Activated naive CD4-positive, alpha-beta T cell treated with anti-CD3 and anti-CD28 coated beads, Interleukin-2, amount 50 U/mL, for 72 hours (primary cell): ENCODE results near the gene PRMT5. TPM values are rescaled to one million over a fixed set of nuclear protein-coding genes. Genes with fewer than 3 reads are reported as not detected.

ENCODE experiments used
- ATAC-seq, 2 donors: fragments of 150-1000 bp; cut with Tn5 transposase; 2 replicates each; pipeline ENCODE4 v1.10.0; 2021; ENCODE audit warnings: mild to moderate bottlenecking in 2 of 2, moderate library complexity in 2 of 2
- DNase-seq, 2 donors: peaks; one replicate each; pipeline ENCODE4 v3.0.0; 2021 to 2022; ENCODE audit warnings: low spot score in 2 of 2
- H3K27ac Mint-ChIP-seq, 2 donors: one replicate each; pipeline ENCODE4 v1.8.0; 2022; ENCODE audit warnings: mild to moderate bottlenecking in 2 of 2, mixed read lengths in 2 of 2
- H3K36me3 Mint-ChIP-seq, 2 donors: one replicate each; pipeline ENCODE4 v1.8.0; 2022; ENCODE audit warnings: mixed read lengths in 2 of 2
- H3K9me3 Mint-ChIP-seq, 2 donors: one replicate each; pipeline ENCODE4 v1.8.0; 2022; ENCODE audit warnings: mixed read lengths in 2 of 2
- total RNA-seq, 2 donors: library from RNA; stranded (reverse); gene quantifications; one replicate each; pipeline ENCODE4 v1.2.3, GENCODE V29; 2022

PRMT5 gene
- total RNA-seq, 2 donors from 2014 or later = 47.1 to 120 TPM

DNA sequence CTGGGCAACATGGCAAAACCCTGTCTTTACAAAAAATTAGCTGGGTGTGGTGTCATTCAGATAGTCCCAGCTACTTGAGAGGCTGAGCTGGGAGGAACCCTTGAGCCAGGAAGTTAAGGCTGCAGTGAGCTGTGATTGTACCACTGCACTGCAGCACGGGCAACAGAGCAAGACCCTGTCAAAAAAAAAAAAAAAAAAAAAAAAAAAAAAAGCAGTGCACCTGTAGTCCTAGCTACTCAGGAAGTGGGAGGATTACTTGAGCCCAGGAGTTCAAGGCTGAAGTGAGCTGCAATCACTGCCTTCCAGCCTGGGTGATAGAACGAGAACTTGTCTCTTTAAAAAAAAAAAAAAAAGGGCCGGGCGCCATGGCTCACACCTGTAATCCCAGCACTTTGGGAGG is 40.5 kb downstream of the PRMT5 start:
- Mint-ChIP-seq H3K27ac (no peak overlapping the region), H3K36me3 (no peaks in the 10 kb centered on the region), H3K9me3 (no peaks in the 10 kb centered on the region)
- DNase-seq = no peak
- no peak for ATAC-seq

DNA sequence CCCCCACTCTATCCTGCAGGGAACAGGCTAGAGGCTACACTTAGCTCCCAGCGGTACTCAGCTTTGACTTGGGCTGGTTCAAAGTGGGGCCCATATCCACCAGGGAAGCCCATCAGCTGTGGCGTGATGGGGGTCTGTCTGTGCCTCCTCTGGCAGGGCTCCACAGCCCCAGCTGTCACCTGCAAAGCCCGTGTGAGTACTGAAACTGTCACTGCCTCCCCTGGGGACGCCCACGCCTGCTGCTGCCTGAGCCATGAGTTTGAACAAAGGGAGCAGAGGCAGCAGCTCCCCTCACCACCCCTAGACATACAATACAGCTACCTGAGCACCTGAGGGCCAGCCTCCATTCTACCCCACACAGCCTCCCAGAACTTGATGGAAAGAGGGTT is 41.2 kb downstream of the PRMT5 start:
- Mint-ChIP-seq H3K9me3 (no peaks in the 10 kb centered on the region), H3K27ac (no peak overlapping the region), H3K36me3 (no peaks in the 10 kb centered on the region)
- DNase-seq = peak in 1 of 2 donors; percentile 50
- ATAC-seq = peak in 1 of 2 donors; percentile 33

DNA sequence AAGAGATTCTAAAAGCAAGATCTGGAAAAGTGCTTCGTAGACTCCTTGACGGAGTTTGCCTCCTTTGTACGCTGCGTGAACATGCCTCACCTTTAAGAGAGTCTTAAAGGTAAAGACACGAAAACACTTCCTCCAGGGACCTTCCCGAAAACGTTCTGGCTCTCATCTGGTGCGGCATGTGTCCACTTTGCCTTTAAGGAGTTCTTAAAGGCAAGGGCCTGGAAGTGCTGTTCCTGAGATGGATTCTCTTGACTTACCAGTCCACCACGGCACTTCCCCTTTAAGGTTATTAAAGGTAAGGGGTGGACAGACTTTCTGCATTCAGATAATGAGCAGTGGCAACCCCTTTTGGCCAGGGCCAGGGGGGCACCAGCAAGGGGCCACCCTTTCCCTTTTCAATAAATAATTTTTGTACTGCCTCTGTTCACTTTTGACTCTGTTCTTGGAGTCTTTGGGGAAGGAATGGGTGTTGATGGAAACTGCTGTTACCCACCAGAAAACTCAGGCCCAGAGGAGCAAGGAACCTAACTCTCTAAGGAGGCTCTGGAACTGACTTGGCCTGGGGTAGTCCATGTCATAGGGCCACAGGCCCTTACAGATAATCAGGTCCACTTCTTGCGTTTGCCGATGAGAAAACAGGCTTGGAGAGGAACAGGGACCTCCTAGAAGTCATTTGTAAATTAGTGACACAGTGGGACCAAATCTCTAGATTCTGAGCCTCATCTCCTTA is 41.8 kb downstream of the PRMT5 start:
- H3K36me3 Mint-ChIP-seq = no peaks in the 10 kb centered on the region

DNA sequence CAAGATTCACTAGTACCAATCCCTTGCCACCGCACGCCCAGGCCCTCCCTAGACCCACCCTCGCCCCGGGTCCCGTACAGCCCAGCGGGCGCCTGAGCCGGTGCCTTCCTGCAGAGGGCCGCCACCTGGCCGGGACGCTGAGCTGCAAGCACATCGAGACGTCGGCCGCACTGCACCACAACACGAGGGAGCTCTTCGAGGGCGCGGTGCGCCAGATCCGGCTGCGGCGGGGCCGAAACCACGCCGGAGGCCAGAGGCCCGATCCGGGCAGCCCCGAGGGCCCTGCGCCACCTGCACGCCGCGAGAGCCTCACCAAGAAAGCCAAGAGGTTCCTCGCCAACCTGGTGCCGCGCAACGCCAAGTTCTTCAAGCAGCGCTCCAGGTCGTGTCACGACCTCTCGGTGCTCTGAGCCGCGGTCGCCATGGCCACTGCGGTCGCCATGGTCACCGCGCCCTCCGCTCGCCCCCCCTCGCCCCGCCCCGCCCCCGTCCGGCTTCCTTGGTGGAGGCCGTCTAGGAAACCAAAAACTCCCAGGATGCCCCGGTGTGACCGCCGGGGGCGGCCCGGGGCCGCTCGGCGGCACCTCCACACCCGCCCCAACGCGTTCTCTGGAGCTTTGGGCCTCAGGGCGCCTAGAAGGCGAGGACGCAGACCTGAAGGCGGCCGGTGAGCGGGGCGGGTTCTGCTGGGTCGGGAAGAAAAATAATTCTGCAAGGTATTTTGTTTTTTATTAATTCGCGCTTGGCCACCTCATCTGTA is 42.5 kb downstream of the PRMT5 start:
- H3K27ac Mint-ChIP-seq = peak overlapping the region; percentile 65 to 96
- no peaks in the 10 kb centered on the region for H3K9me3 Mint-ChIP-seq
- DNase-seq (peak; percentile 63 to 82), ATAC-seq (peak; percentile 69 to 80)
- no peaks in the 10 kb centered on the region for H3K36me3 Mint-ChIP-seq

More for the DNA sequence above, 41.8 kb downstream of the PRMT5 start:
- Mint-ChIP-seq H3K9me3 (no peaks in the 10 kb centered on the region), H3K27ac (peak overlapping the region; percentile 65 to 96)
- ATAC-seq (peak; percentile 4 to 60), DNase-seq (peak in 1 of 2 donors; percentile 28)

DNA sequence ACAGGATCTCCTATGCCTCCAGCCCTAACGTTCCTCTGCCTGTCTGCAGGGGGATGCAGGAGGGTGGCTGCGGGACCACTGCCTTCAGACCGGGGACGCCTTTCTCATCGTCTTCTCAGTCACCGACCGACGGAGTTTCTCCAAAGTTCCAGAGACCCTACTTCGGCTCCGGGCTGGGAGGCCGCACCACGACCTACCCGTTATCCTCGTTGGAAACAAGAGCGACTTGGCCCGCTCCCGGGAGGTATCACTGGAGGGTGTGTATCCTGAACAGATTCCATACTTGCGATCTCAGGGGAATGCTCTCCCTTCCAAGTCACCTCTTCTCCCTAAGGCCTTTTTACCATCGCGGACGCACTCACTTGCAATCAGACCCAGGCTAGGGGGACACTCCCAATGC is 43.2 kb downstream of the PRMT5 start:
- no peak overlapping the region for H3K27ac Mint-ChIP-seq
- no peaks in the 10 kb centered on the region for H3K36me3 Mint-ChIP-seq
- H3K9me3 Mint-ChIP-seq = no peaks in the 10 kb centered on the region
- no peak for DNase-seq
- no peak for ATAC-seq

DNA sequence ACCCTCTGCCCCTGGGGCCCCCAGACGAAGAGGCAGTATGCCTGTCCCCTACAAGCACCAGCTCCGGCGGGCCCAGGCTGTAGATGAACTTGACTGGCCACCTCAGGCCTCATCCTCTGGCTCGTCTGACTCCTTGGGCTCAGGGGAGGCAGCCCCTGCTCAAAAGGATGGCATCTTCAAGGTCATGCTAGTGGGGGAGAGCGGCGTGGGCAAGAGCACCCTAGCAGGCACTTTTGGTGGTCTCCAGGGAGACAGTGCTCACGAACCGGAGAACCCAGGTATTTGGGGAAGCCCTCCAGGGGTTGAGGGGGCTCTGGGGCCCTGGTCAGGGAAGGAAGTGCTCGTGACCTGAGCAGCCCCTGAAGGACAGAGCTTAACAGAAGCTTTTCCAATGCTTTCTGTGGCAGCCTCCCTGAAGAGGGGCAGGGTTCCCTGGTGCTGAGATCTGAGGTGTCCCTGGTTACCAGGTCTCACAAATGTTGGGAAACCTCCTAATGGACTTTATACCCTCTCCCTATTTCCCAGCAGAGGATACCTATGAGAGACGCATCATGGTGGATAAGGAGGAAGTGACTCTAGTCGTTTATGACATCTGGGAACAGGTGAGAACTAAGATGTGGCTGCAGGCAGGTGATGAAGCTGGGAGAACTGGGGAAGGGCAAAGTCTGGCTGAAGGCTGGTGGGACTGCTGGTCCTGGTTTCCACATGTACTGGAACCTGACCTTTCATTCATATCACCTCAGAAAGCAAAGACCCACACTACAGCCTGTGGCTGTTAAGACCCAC is 44.2 kb downstream of the PRMT5 start:
- Mint-ChIP-seq H3K27ac (no peak overlapping the region), H3K36me3 (no peaks in the 10 kb centered on the region), H3K9me3 (no peaks in the 10 kb centered on the region)
- no peak for DNase-seq
- ATAC-seq = no peak

DNA sequence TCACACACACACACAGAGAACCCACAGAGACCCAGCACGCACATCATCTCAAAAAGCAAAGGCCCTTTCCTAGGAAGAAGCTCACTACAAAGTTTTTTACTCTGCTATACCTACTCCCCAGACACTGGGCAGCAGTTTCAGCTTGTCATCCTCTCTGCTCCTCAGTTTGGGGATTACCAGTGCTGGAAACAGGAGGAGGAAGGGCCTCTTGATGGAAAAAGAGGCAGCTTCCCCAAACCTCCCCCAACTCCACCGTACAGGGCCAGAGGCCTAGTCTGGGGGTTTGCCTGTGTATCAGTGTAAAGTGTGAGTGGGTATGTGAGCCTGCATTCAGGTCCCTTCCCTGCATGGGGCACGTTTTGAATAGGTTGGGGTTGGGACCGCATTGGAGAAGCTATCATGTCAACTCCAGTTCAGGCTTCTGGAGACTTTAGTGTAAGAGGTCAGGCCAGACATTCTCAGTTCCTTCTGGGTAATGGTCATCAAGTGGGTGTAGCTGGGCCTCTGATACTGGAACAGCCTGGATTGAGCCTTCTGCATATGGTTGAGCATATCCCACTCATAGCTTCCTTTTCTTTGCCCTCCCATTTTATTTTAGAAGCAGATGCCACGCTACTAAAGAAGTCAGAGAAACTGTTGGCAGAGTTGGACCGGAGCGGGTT is 45.0 kb downstream of the PRMT5 start:
- DNase-seq (no peak), ATAC-seq (no peak)
- H3K27ac Mint-ChIP-seq = peak overlapping the region; percentile 1
- no peaks in the 10 kb centered on the region for H3K9me3 Mint-ChIP-seq
- H3K36me3 Mint-ChIP-seq = no peaks in the 10 kb centered on the region

DNA sequence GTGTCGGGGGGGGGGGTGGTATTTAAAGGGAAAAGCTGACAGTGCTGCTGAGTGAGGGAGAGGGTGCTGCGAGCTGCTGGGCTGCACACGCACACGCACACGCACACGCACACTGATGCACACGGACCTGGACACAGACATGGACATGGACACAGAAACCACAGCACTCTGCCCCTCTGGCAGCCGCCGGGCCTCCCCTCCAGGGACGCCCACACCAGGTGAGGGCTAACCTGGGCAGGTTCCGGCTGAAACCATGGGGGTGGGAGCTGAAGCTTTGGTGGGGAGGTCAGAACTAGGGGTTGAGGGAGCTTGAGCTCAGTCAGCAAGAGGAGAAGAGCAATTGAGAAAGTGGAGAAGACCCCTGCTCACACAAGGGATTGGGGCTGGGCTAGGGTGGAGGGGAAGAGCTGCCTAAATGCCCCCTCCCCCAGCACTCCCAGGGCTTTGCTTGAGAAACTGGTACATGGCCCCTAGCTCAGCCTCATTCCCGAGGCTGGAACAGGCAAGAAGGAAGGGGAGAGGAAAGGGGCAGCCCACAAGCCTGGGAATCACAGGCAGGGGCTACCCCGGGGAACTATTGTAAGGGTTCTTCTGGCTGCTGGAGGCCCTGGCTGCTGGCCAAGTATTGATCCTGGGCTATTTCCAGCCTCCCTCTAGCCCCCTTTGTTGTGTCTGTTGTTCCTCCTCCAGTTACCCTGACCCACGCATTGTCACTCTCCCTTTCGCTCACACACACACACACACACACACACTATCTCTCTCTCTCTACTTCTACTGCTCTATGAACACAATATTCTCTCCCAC is 45.8 kb downstream of the PRMT5 start, which contains the start of gene REM2:
Gene REM2, plus strand, starts transcription at position 50 of the 804 bp plus-strand sequence. Its CDS starts 66 bp downstream, at position 116.
- H3K27ac Mint-ChIP-seq = peak within 1 kb of the TSS; percentile 1
- H3K9me3 Mint-ChIP-seq = no peaks in the 10 kb centered on the region
- DNase-seq (no peak), ATAC-seq (no peak)
- no peaks in the 10 kb centered on the region for H3K36me3 Mint-ChIP-seq

DNA sequence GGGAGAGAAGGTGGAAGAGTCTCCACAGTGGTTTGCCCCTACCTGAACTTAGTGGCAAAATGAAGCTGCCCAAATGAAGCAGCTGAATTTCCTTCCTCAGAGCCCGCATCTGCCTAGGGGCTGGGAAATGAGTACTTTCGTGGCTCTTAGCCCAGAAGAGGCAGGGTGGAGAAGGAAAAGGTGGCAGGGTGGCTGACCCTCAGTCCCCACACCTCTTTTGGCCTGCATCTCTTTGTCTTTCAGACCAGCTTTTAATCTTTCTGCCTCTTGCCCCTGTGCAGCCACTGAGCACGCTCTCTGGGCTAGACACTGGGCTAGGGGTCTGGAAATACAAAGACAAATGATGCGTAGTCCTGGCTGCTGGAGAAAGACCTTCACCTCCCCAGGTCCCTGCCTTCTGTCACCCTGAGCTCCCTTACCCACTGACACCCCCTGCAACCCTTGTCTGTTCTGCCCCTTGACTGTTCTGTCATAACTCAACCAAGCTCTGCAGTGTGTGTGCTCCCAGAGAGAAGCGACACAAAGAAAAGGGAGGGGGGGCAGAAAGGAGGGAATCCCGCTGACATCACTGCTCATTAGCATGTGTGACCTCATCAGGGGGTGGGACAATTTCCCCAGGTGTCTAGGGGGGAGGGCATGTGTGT is 46.5 kb downstream of the PRMT5 start:
- ATAC-seq (no peak), DNase-seq (no peak)
- Mint-ChIP-seq H3K36me3 (no peaks in the 10 kb centered on the region), H3K27ac (no peak overlapping the region), H3K9me3 (no peaks in the 10 kb centered on the region)

DNA sequence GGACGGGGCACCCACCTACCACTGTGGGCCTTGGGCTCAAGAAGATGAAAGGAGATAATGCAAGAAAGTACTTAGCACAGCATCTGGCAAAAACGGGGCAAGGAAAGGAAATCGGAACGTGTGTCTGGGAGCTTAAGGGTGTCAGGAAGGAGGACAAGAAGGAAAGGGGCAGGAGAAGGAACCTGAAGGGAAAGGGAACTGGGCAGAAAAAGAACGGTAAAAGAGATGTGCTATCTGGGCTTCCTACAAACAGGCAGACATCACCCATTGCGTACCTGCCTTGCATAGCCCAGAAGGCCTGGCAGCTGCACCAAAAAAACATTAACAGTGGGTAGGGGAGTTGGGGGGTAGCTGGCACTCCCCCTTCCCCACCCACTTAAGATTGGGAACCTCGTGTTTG is 47.1 kb downstream of the PRMT5 start:
- ATAC-seq = no peak
- DNase-seq = no peak
- H3K9me3 Mint-ChIP-seq = no peaks in the 10 kb centered on the region
- peak overlapping the region in 1 of 2 donors; percentile 62 for H3K27ac Mint-ChIP-seq
- no peaks in the 10 kb centered on the region for H3K36me3 Mint-ChIP-seq

DNA sequence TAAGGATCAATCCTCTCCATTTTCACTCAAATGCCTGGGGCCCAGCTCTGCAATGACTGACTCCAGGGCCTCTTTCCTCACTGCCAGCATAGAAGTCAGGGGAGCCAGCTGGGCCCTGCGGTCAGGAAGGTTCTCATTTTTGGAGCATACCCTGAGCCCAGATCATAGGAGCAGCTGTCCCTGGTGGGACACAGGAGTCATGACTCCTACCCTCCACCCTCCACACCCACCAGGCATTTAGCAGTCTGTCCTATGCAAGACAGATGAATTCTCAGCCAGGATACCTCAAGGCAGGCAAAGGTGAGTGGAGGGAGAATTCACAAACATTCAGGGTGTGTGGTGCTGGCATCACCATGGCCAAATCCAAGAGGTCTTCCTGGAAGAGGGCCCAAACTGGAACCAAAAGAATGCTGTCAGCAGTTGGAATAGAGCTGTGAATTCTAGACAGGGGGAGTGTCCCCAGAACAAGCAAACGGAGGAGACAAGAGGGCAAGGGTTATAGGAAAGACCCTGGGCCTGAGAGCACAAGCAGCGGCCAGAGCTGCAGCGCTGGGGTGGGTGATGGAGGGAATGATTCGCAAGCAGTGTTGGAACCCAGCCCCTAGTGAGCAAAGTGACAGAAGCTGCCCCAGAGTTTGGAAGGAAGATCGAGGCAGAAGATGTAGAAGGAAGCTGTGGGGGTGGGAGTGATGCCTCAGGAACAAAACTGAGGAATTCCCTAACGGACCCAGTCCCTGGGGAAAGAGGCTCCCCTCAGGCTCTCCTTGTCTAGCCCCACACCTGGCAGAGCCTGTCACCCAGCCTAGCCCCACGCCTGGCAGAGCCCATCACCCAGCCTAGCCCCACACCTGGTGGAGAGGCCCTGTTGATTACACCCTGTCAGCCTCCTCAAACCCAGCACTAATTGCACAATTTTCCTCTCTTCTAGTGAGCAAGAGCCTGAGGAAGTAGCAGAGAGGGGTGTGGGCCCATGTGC is 50.6 kb downstream of the PRMT5 start:
- DNase-seq (no peak), ATAC-seq (no peak)
- Mint-ChIP-seq H3K36me3 (peaks cover 12 to 14% of the 10 kb centered on the region in 2 donors), H3K9me3 (no peaks in the 10 kb centered on the region), H3K27ac (peak overlapping the region; percentile 18 to 83)

DNA sequence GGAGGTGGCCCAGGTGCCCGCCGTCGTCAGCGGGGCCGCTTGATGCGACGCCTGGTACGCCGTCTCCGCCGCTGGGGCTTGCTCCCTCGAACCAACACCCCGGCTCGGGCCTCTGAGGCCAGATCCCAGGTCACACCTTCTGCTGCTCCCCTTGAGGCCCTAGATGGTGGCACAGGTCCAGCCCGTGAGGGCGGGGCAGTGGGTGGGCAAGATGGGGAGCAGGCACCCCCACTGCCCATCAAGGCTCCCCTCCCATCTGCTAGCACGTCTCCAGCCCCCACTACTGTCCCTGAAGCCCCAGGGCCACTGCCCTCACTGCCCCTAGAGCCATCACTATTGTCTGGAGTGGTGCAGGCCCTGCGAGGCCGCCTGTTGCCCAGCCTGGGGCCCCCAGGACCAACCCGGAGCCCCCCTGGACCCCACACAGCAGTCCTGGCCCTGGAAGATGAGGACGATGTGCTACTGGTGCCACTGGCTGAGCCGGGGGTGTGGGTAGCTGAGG is 52.1 kb downstream of the PRMT5 start:
- Mint-ChIP-seq H3K36me3 (peaks cover 19 to 26% of the 10 kb centered on the region in 2 donors), H3K27ac (no peak overlapping the region), H3K9me3 (no peaks in the 10 kb centered on the region)
- DNase-seq (no peak), ATAC-seq (no peak)

DNA sequence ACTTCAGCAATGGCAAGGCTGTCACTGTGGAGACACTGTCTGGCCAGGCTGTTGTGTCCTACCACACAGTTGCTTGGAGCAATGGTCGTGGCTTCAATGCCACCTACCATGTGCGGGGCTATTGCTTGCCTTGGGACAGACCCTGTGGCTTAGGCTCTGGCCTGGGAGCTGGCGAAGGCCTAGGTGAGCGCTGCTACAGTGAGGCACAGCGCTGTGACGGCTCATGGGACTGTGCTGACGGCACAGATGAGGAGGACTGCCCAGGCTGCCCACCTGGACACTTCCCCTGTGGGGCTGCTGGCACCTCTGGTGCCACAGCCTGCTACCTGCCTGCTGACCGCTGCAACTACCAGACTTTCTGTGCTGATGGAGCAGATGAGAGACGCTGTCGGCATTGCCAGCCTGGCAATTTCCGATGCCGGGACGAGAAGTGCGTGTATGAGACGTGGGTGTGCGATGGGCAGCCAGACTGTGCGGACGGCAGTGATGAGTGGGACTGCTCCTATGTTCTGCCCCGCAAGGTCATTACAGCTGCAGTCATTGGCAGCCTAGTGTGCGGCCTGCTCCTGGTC is 53.3 kb downstream of the PRMT5 start:
- no peaks in the 10 kb centered on the region for H3K9me3 Mint-ChIP-seq
- ATAC-seq = no peak
- H3K36me3 Mint-ChIP-seq = peaks cover 19 to 26% of the 10 kb centered on the region in 2 donors

More for the DNA sequence above, 53.3 kb downstream of the PRMT5 start:
- H3K27ac Mint-ChIP-seq = no peak overlapping the region
- peak in 1 of 2 donors; percentile 50 for DNase-seq
